GM21619 (cell line): ENCODE results near the gene MYO18B.

Experiments used
- ATAC-seq: cut with Tn5 transposase; IDR thresholded peaks from one replicate; pipeline ENCODE4 v1.9.1; 2021; ENCODE audit not compliant: unreplicated experiment

The MYO18B gene

DNA sequence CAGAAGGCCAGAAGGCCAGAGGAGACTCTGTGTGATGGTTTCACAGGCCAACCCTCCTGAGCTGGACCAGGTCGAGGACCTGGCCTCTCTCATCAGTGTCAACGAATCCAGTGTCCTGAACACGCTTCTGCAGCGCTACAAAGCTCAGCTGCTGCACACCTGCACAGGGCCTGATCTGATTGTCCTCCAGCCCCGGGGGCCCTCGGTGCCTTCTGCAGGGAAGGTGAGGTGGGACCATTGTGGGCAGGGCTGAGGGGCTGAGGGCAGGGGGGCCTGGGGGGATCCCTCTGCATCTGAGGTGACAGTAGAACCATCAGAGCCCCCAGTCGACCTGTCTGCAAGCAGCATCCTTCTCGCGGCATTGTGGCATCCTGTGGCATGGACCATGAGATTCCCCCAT is 30.3 kb downstream of the MYO18B start:
- ATAC-seq = no peak

DNA sequence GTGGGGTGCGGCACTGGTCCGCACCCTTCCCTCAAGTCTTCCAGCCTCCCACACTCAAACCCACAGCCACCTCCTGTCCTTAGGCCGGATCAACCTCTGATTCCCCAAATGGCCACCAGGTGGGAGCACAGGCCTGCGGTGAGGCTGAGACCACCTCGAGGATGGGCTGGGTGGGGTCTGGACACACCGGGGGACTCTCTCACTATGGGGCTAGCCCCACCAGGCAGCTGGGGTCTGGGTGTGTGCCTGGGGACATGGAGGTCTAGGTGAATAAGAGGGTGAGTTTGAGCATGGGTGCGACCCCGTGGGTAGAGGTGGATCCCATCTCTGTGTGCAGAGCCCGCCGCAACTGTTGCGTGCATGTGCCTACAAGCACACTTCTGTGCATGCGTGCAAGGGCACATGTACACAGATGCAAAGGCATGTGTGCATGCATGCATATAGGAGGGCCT is 32.6 kb downstream of the MYO18B start:
- ATAC-seq = no peak

DNA sequence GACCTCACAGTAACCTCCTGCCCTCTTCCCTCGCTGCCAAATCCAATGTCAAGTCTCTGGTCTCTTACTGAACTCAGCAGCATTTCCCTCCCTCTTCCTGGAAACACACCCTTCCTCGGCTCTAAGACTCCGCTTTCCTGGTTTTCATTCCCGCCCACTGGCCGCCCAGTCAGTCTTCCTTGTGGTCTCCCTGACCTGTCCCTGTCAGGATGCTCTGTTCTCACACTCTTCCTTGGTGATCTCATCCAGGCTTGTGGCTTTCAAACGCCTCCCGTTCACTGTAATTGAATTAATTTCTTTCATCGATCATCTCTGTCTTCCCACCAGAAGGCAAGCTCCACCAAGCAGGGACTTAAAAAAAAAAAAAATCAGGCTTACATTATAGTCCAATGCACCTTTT is 33.5 kb downstream of the MYO18B start:
- ATAC-seq = no peak

DNA sequence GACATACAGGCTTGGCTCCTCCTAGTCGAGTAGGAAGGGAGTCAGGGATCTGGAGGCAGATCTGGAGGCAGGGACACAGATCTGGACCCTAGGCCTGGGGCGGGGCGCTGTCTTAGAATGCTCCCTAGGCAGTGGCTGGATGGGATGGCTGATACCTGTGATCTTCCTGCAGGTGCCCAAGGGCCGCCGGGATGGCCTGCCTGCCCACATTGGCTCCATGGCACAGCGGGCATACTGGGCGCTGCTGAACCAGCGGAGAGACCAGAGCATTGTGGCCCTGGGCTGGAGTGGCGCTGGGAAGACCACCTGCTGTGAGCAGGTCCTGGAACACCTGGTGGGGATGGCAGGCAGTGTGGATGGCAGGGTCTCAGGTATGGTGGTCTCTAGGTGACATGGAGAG is 35.4 kb downstream of the MYO18B start:
- ATAC-seq = no peak

DNA sequence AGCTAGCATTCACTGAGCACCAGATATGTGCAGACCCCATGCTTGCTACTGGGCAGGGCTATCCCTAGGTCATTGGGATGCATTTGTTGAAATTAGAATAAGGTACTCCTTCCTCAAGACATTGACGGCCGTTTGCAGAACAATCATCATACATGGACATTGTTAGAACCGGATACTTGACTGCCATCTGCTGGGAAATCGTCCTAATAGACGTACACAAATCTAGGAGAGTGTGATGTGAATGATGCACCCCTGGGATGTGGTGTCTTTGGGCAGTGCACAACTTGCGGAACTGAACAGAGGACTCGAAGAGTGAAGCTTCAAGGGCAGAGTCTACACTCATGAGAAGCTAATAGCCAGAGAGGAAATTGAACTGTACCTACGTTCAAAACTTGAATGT is 35.9 kb downstream of the MYO18B start:
- no peak for ATAC-seq

GRCh38 chr22:25779426-25779825 is 37.4 kb downstream of the MYO18B start:
- no peak for ATAC-seq

DNA sequence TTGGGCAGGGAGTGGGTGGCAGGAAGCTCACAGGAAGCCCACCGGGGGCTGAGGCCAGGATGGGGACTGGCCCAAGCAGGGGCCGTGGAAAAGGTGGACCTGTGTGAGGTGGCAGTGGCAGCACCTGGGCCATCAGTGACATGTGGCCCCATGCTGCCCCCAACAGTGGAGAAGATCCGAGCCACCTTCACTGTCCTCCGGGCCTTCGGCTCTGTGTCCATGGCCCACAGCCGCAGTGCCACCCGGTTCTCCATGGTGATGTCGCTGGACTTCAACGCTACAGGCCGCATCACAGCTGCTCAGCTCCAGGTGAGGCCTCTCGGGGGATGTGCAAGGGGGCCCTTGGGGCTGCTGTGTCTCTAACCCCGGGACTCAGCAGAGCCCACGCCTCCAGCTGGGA is 37.9 kb downstream of the MYO18B start:
- ATAC-seq = no peak

GRCh38 chr22:25780673-25781072 is 38.7 kb downstream of the MYO18B start:
- ATAC-seq = no peak

GRCh38 chr22:25781801-25782200 is 39.8 kb downstream of the MYO18B start:
- no peak for ATAC-seq

DNA sequence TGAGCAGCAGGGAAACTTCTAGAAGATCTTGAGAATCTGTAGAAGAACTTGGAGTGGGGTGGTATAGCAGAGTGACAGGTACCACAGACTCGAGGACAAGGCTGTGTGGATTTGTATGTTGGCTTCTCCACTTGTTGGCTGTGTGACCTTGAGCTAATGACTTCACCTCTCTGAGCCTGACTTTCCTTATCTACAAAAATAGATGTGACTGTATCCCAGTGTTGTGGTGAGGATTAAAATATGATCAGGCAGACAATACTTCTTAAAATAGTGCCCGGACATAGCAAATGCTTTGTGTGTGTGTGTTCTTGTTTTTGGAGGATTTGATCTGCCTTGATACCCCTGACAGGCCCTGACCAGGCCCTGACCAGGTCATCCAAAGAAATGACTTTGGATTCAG is 40.8 kb downstream of the MYO18B start:
- no peak for ATAC-seq

DNA sequence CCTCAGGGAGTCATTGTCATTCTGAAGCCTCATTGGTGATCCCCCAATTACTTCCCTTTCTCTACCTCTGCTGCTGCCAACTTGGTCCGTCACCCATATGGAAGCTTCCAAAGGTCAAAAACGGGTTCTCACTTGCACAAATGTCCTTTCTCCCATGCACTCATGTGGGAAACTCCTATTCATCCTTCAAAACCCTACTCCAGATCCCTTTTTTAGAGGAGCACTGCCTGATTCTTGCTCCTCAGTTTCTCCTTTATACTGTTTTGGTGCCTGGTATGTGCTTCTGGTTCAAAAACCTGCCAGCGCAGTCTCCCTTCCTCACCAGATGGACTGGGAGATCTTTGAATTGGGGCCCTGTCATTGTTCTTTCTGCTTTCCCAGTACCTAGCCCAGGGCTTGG is 41.9 kb downstream of the MYO18B start:
- no peak for ATAC-seq

DNA sequence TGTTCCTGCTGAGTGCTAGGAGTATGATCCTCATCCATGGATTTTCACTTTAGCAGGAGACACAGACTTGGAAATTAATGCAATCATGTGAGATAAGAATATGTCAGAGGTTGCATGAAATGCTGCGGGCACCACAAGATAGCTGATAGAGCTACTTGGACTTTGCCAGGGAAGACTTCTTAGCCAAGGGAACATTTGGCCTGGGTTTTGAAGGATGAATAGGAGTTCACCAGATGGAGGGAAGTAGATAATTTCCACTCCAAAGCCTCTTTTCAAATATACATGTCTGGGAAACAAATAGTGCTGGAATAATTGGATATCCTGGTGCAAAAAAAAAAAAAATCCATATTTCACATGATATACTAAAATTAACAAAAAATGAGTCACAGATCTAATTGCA is 44.2 kb downstream of the MYO18B start:
- ATAC-seq = no peak

- ATAC-seq = no peak
Measured at GRCh38 chr22:25791556-25791955, 49.6 kb downstream of the MYO18B start.

DNA sequence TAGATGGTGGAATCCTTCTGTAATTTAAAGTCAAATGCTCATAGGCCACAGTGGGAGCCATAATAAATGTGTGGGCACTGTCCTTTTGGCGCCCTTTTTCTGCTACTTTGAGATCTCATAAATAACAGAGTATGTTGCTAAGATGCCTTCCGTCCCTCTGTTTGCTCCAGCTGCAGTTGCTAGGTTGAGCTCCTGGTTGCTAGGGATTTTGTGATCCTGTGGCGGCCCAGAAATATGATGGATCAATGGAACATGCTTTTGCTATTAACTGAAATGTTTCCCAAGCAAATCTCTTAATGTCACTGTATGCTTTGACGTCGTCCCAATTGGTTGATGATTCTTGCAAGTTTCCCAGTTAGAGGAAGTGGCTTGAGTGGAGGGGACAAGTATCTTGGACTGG is 53.5 kb downstream of the MYO18B start:
- ATAC-seq = no peak

DNA sequence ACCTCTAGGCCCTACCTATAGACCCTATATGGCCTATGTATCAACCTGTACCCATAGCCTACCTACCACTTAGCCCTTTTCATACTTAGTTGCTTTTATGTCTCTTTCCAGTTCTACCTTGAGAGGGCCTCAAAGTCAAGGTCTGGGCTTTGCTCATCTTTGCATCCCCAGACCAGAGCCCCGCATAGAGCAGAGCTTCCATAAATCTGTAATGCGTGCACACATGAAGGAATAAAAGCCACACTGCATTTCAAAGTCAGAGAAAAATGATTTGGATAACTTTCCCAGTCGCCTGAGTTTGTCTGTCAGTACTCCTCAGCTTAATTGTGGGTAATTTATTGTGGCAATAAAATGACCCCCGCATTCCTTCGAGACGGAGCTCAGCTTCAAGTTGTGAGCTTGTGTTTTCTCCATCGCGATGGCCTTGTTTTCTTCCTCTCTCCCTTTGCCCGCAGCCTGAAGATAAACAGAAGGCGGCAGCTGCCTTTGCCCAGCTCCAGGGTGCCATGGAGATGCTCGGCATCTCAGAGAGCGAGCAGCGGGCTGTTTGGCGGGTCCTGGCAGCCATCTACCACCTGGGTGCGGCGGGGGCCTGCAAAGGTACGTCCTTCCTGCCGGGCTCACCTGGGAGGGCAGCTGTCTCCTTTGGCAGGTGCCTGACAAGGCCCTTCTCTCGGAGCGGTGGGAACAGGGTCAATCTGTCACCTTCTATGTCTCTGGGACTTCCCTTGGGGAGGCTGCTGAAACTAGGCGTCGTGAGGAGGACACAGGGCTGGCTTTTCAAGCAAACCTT is 55.7 kb downstream of the MYO18B start:
- no peak for ATAC-seq

GRCh38 chr22:25800766-25801165 is 58.8 kb downstream of the MYO18B start:
- no peak for ATAC-seq

DNA sequence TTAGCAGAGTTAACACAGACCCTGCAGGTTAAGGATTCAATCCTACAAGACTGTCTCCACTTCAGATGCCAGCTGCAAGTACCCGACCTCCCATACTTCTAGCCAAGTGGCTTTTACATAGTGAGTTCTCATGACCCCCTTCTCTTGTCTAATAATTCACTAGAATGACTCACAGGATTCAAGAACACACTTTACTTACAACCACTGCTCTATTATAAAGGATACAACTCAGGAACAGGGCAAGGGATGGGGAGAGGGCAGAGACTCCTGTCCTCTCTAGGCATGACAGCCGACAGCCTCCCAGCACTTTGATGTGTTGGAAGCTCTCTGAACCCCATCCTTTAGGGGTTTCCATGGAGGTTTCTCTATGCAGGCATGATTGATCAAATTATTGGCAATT is 60.0 kb downstream of the MYO18B start:
- ATAC-seq = no peak

GRCh38 chr22:25804676-25805075 is 62.7 kb downstream of the MYO18B start:
- no peak for ATAC-seq

DNA sequence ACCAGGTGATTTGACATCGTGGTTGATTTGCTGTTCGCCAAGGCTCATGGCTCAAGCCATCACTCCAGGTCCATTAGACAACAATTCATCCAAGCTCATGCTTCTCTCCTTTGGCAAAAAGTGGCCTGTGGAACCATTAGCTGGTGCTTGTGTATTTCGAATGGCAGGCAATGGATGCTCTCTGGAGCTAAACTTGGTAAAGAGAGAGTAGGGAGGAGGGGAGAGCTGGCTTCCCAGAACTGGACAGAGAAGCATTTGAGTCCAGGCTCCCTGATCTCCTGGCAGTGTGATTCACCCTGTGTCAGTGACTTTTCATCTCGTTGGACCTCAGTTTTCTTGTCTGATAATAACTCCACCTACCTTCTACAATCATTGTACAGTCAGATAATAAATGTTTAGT is 64.6 kb downstream of the MYO18B start:
- no peak for ATAC-seq

DNA sequence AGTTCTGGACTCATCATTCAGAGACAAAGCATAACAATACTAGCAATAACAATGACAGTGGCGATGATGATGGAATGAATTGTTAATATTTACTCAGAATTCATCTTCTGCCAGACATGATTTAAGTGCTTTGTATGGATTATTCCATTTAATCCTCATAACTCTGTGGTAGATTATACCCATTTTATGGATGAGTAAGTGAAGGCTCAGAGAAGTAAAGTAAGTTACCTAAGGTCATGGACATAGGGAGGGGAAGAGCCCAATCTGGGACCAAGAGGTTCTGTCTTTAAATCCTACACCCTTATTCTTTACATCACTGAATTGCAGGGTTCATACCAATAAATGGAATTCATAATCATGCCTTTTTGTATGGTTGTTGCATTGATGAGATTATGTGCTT is 72.7 kb downstream of the MYO18B start:
- no peak for ATAC-seq

DNA sequence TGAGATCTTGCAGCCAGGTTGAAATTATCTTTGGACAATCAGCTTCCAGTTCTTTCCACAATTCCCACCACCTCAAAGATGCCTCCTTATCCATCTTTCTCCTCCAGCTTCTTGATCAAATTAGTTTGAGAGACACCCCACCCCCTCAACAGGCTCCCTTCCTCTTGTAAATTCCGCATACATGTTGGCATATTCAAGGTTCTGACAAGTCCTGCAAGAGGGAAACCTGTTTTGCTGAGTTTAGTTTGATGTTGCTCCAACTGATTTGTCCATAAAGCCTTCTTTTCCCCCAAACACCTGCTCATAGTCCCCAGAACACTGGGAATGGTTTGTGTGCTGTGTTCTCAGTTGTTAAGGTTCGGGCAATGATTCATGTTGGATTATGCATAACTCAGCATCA is 73.6 kb downstream of the MYO18B start:
- ATAC-seq = no peak

GRCh38 chr22:25816522-25817059 is 74.6 kb downstream of the MYO18B start:
- ATAC-seq = no peak
